HCT116 (cell line): ENCODE data around the gene NEDD4L. TPM values are rescaled to one million over a fixed set of nuclear protein-coding genes. Genes with fewer than 3 reads are reported as not detected.

Experiments used
- ATAC-seq: fragments of 200-7000 bp; cut with Tn5 transposase; 2 replicates; pipeline ENCODE4 v1.9.1; 2020; ENCODE audit warnings: mild to moderate bottlenecking, moderate library complexity
- BruUV-seq: library from RNA; stranded (reverse); fragments of 400-500 nt; replicated peaks from 2 replicates; lab custom pipeline; 2021; lab: Mats Ljungman, UMichigan
- CTCF ChIA-PET: fragments of 300-600 bp; sonication (Branson Sonifier 250); formaldehyde crosslinking; loops from one replicate; lab custom pipeline; 2021; ENCODE audit warnings: antibody characterized with exemption; lab: Charles Lee
- POLR2A ChIA-PET: fragments of 300-600, 350-600 bp; sonication (Branson Sonifier 250); formaldehyde crosslinking; loops from one replicate; lab custom pipeline; 2021; ENCODE audit warnings: antibody characterized with exemption; lab: Charles Lee
- RAD21 ChIA-PET, 2 experiments: fragments of 300-600 bp; sonication (Branson Sonifier 250); formaldehyde crosslinking; loops; one replicate each; lab custom pipeline; 2023; ENCODE audit warnings: low total read pairs in 2 of 2; ENCODE audit not compliant: uncharacterized antibody in 2 of 2, unreplicated experiment in 2 of 2, low non-redundant PET in 1 of 2; lab: Charles Lee
- DNase-seq: peaks from one replicate; pipeline ENCODE4 v3.0.0-alpha.2; 2010; ENCODE audit warnings: low read depth, low spot score
- H2AFZ ChIP-seq: fragments of 200-600 bp; shearing (Covaris generic), sonication (generic); 2 replicates; pipeline ENCODE4 v1.6.1; 2017; ENCODE audit warnings: low read depth, mixed run types, mixed read lengths, antibody characterized with exemption, low read length; ENCODE audit not compliant: poor library complexity, severe bottlenecking
- H3K27ac ChIP-seq: 2 replicates; pipeline ENCODE4 v1.5.1; 2012; ENCODE audit warnings: low read depth, low read length
- H3K27me3 ChIP-seq: fragments of 200-600 bp; sonication (generic); 2 replicates; pipeline ENCODE4 v1.6.1; 2016; ENCODE audit warnings: mixed run types, low read length, mixed read lengths; ENCODE audit not compliant: insufficient read depth
- H3K36me3 ChIP-seq, 2 experiments: fragments of 200-500 bp in 1 of 2; fragments of 200-600 bp in 1 of 2; sonication (Bioruptor generic) in 1 of 2; sonication (generic) in 1 of 2; 2 replicates each; pipeline versions ENCODE4 v1.5.1 to v1.6.1; 2014 to 2016; ENCODE audit warnings: low read length in 2 of 2, inconsistent platforms in 1 of 2, mixed read lengths in 1 of 2, mixed run types in 1 of 2; ENCODE audit not compliant: insufficient read depth in 2 of 2, control insufficient read depth in 1 of 2
- H3K4me1 ChIP-seq, 2 experiments: fragments of 200-600 bp in 1 of 2; sonication (generic) in 1 of 2; 2 replicates each; pipeline versions ENCODE4 v1.5.1 to v1.6.1; 2012 to 2017; ENCODE audit warnings: low read length in 2 of 2, inconsistent platforms in 1 of 2, mild to moderate bottlenecking in 1 of 2, mixed read lengths in 1 of 2, mixed run types in 1 of 2, moderate library complexity in 1 of 2; ENCODE audit not compliant: insufficient read depth in 2 of 2, control insufficient read depth in 1 of 2
- H3K4me2 ChIP-seq: fragments of 200-600 bp; sonication (generic); 2 replicates; pipeline ENCODE4 v1.6.1; 2017; ENCODE audit warnings: mixed run types, low read length, mixed read lengths
- H3K4me3 ChIP-seq, 2 experiments: fragments of 200-600 bp in 1 of 2; sonication (generic) in 1 of 2; replicated peaks in 1 of 2; 2 replicates each; pipeline ENCODE4 v1.5.1; 2011 to 2016; ENCODE audit warnings: low read length in 2 of 2, control low read depth in 1 of 2, low read depth in 1 of 2, mild to moderate bottlenecking in 1 of 2, mixed read lengths in 1 of 2, mixed run types in 1 of 2
- H3K79me2 ChIP-seq: fragments of 200-600 bp; sonication (generic); 2 replicates; pipeline ENCODE4 v1.6.1; 2017; ENCODE audit warnings: mild to moderate bottlenecking, mixed run types, low read length, moderate library complexity, mixed read lengths; ENCODE audit not compliant: insufficient read depth
- H3K9ac ChIP-seq: fragments of 200-600 bp; sonication (generic); 2 replicates; pipeline ENCODE4 v1.6.1; 2016; ENCODE audit warnings: low read length, mixed read lengths
- H3K9me2 ChIP-seq: fragments of 200-600 bp; sonication (generic), shearing (Covaris generic); 2 replicates; pipeline ENCODE4 v1.6.1; 2017; ENCODE audit warnings: mixed run types, mild to moderate bottlenecking, moderate library complexity; ENCODE audit not compliant: insufficient read depth
- H3K9me3 ChIP-seq, 2 experiments: fragments of 200-500 bp in 1 of 2; fragments of 200-600 bp in 1 of 2; sonication (Bioruptor generic) in 1 of 2; sonication (generic) in 1 of 2; 2 replicates each; pipeline ENCODE4 v1.6.1; 2014 to 2017; ENCODE audit warnings: low read length in 2 of 2, mixed read lengths in 2 of 2, inconsistent platforms in 1 of 2, low read depth in 1 of 2, mild to moderate bottlenecking in 1 of 2, mixed run types in 1 of 2, moderate library complexity in 1 of 2; ENCODE audit not compliant: control insufficient read depth in 1 of 2, insufficient read depth in 1 of 2
- H4K20me1 ChIP-seq: fragments of 200-600 bp; sonication (generic), shearing (Covaris generic); 2 replicates; pipeline ENCODE4 v1.6.1; 2017; ENCODE audit warnings: mixed run types, mild to moderate bottlenecking, moderate library complexity; ENCODE audit not compliant: insufficient read depth
- ATF3 ChIP-seq: IDR thresholded peaks from 2 replicates; pipeline ENCODE4 v1.6.1; 2012
- CEBPB ChIP-seq: IDR thresholded peaks from 2 replicates; pipeline ENCODE4 v1.6.1; 2012; ENCODE audit warnings: low read depth
- EGR1 ChIP-seq: IDR thresholded peaks from 2 replicates; pipeline ENCODE4 v1.6.1; 2012; ENCODE audit warnings: low read depth
- ELF1 ChIP-seq: IDR thresholded peaks from 2 replicates; pipeline ENCODE4 v1.6.1; 2012; ENCODE audit warnings: low read depth, borderline replicate concordance
- EZH2 ChIP-seq: fragments of 200-600 bp; sonication (generic); IDR thresholded peaks from 2 replicates; pipeline ENCODE4 v1.6.1; 2017; ENCODE audit warnings: antibody characterized with exemption, mixed run types
- EZH2phosphoT487 ChIP-seq: fragments of 200-600 bp; IDR thresholded peaks from 2 replicates; pipeline ENCODE4 v1.6.1; 2018; ENCODE audit warnings: antibody characterized with exemption, borderline replicate concordance
- FOSL1 ChIP-seq: IDR thresholded peaks from 2 replicates; pipeline ENCODE4 v1.6.1; 2012; ENCODE audit warnings: low read depth
- JUND ChIP-seq: IDR thresholded peaks from 2 replicates; pipeline ENCODE4 v1.6.1; 2012
- MAX ChIP-seq: IDR thresholded peaks from 2 replicates; pipeline ENCODE4 v1.6.1; 2012
- POLR2A ChIP-seq: IDR thresholded peaks from 2 replicates; pipeline ENCODE4 v1.7.0; 2011; ENCODE audit warnings: borderline replicate concordance; ENCODE audit not compliant: insufficient read depth, insufficient read length; ENCODE audit errors: extremely low read depth
- POLR2AphosphoS5 ChIP-seq: IDR thresholded peaks from 2 replicates; pipeline ENCODE4 v1.6.1; 2011; ENCODE audit warnings: mild to moderate bottlenecking, low read depth, low read length, moderate library complexity
- RAD21 ChIP-seq: IDR thresholded peaks from 2 replicates; pipeline ENCODE4 v1.6.1; 2012; ENCODE audit warnings: low read depth, mild to moderate bottlenecking
- REST ChIP-seq: IDR thresholded peaks from 2 replicates; pipeline ENCODE4 v1.6.1; 2012; ENCODE audit warnings: low read depth
- SIN3A ChIP-seq: IDR thresholded peaks from 2 replicates; pipeline ENCODE4 v1.6.1; 2012; ENCODE audit warnings: low read depth
- SP1 ChIP-seq: IDR thresholded peaks from 2 replicates; pipeline ENCODE4 v1.6.1; 2012; ENCODE audit warnings: low read depth
- SRF ChIP-seq: IDR thresholded peaks from 2 replicates; pipeline ENCODE4 v1.6.1; 2012; ENCODE audit warnings: low read depth
- YY1 ChIP-seq: IDR thresholded peaks from 2 replicates; pipeline ENCODE4 v1.6.1; 2011; ENCODE audit warnings: low read length, low read depth, moderate library complexity, mild to moderate bottlenecking; ENCODE audit not compliant: insufficient replicate concordance; ENCODE audit errors: extremely low read depth
- ZBTB33 ChIP-seq: IDR thresholded peaks from 2 replicates; pipeline ENCODE4 v1.6.1; 2011; ENCODE audit warnings: mild to moderate bottlenecking, low read length, moderate library complexity; ENCODE audit not compliant: insufficient replicate concordance; ENCODE audit errors: extremely low read depth
- ZFX ChIP-seq: fragments of 450-650 bp; IDR thresholded peaks from 2 replicates; pipeline ENCODE4 v1.6.1; 2017
- ZNF274 ChIP-seq: fragments of 200-500 bp; sonication (Bioruptor generic); IDR thresholded peaks from 2 replicates; pipeline ENCODE4 v1.6.1; 2014; ENCODE audit warnings: mild to moderate bottlenecking, low read depth, low read length, inconsistent platforms
- intact Hi-C: fragments of 100-400 bp; cut with micrococcal nuclease; formaldehyde crosslinking; loops from 2 replicates; pipeline ENCODE4 v1.10.0; 2022
- total RNA-seq: library from RNA; stranded (reverse); gene quantifications from one replicate; pipeline ENCODE4 v1.2.1, GENCODE V29; 2021; ENCODE audit not compliant: unreplicated experiment

Gene NEDD4L
- total RNA-seq, 1 experiment from 2014 or later, result 41.5 TPM

GRCh38 chr18:58242435-58242834 is 198.4 kb downstream of the NEDD4L start:
- intact Hi-C loops, result no loop called here
- TF ChIP-seq SIN3A (no peak), POLR2A (no peak), POLR2AphosphoS5 (no peak), ATF3 (no peak), REST (no peak), SP1 (no peak), ELF1 (no peak), EGR1 (no peak), EZH2phosphoT487 (no peak), EZH2 (no peak), RAD21 (no peak), JUND (no peak), SRF (no peak), ZBTB33 (no peak), YY1 (no peak), ZNF274 (no peak), FOSL1 (no peak), CEBPB (no peak), ZFX (no peak), MAX (no peak)
- Histone ChIP-seq H3K27ac (no peak overlapping the region), H4K20me1 (no peaks in the 10 kb centered on the region; the same call in 1 of the 2 replicates), H3K4me1 (peaks cover 0 to 2% of the 10 kb centered on the region in 2 experiments; a peak in 1 of 4 replicates), H3K4me3 (no peak overlapping the region), H3K79me2 (no peaks in the 10 kb centered on the region), H3K27me3 (no peaks in the 10 kb centered on the region), H2AFZ (no peak overlapping the region), H3K4me2 (no peak overlapping the region), H3K9me2 (no peaks in the 10 kb centered on the region), H3K9ac (no peak overlapping the region), H3K9me3 (no peaks in the 10 kb centered on the region), H3K36me3 (no peaks in the 10 kb centered on the region)
- DNase-seq (no peak), ATAC-seq (no peak)
- RAD21 ChIA-PET, result no interaction called here
- no TSS peak for BruUV-seq
- POLR2A ChIA-PET, result no interaction called here
- CTCF ChIA-PET, result interaction anchor here (1.1 kb wide), 1 partner anchor 10 kb away, joined by 4 read pairs; no protein-coding TSS in a partner anchor
